Stimulated activated CD4-positive, alpha-beta T cell treated with anti-CD3 and anti-CD28 coated beads, Interleukin-15, amount 100 ng/mL, for 24 hours (primary cell): ENCODE data around the gene ACO1.

ENCODE experiments used
- DNase-seq: peaks from one replicate; pipeline ENCODE4 v3.0.0-alpha.2; 2020

The ACO1 gene

DNA sequence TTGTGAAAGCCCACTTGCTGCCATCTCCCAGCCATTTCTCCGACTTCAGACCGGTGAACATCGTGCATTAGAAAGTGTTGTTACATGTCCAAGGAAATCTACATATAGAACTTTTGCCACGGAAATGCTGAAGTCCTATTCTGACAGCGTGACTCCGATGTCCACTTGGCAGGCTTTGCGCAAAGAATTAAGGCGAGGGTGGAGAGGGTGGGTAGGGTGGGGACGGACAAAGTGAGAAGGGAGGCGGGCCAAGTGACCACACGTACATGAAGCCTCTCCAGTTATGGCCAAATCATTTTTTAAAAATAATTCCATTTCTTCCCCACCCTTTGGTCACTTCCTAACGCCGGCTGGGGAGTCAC lies 460 bp upstream of the ACO1 start:
- DNase-seq: no peak

DNA sequence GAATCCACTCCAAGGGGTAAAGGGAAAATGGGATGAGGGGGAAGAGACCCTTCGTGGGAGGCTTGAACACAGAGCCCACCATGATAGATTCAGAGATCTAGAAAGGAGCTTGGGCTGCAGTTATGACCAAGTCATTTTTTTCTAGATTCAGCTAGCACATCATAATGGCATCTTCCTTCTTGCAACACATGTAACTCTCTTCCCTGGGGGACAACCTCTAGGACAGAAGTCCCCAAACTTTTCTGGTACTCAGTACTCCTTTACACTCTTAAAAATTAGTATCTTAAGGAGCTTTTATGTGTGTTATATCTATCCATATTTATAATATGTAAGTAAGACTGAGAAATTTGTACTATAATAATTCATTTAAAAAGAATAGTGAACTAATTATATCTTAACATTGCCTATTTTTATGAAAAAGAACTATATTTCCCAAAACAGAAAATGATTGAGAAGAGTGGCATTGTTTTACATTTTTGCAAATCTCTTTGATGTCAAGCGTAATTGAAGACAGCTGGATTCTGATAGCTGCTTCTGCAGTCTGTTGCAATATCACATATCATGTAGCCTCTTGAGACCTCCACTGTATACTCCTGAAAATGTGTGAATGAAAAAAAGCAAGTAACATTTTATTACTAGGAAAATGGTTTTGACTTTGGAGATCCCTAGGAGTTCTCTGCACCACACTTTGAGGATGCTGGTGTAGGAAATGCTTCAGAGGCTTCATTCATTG lies 875 bp downstream of the ACO1 start:
- DNase-seq: no peak

- no peak for DNase-seq
Measured at GRCh38 chr9:32385885-32386283, 1.4 kb downstream of the ACO1 start.

- DNase-seq: no peak
Measured at GRCh38 chr9:32387256-32387655, 2.8 kb downstream of the ACO1 start.

DNA sequence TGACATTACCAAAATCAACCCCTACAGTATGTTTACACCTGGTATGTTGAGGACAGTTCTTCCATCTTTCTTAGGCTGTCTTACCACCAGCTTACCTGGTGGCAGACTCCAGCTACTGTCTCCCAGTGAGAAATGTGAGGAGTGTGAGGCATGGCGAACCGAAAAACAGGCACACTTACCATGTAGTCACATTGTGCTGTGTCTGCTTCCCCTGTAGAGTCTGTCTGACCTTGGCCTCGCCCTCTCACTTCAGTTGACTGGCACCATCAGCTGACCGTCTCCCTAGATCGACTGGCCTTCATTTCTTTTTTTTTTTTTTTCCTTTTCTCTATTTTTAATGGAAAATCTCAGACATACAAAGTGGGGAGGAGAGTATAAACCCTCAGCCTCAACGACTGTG lies 4.9 kb downstream of the ACO1 start:
- no peak for DNase-seq

DNA sequence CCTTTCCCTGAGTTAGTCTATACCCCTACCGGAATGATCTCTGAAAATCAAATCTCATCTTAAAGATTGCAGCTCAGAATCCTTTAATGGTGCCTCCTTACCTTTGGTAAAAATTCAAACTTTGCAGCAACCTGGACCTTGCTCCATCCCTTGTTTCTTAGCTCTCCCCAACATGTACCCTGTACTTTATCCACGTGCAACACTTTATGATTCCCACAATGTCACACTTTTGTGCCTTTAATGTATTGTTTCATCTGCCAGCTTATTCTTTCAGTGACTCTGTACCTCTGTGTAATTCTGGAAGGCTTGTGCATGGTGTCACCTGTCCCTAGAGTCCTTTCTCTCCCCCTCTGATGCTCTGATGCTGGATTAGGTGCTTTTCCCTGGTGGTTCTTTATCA lies 9.5 kb downstream of the ACO1 start:
- no peak for DNase-seq

GRCh38 chr9:32394381-32395049 lies 10.1 kb downstream of the ACO1 start:
- DNase-seq: no peak

- no peak for DNase-seq
Measured at GRCh38 chr9:32395510-32396216, 11.2 kb downstream of the ACO1 start.

GRCh38 chr9:32398207-32398606 lies 13.8 kb downstream of the ACO1 start:
- no peak for DNase-seq

DNA sequence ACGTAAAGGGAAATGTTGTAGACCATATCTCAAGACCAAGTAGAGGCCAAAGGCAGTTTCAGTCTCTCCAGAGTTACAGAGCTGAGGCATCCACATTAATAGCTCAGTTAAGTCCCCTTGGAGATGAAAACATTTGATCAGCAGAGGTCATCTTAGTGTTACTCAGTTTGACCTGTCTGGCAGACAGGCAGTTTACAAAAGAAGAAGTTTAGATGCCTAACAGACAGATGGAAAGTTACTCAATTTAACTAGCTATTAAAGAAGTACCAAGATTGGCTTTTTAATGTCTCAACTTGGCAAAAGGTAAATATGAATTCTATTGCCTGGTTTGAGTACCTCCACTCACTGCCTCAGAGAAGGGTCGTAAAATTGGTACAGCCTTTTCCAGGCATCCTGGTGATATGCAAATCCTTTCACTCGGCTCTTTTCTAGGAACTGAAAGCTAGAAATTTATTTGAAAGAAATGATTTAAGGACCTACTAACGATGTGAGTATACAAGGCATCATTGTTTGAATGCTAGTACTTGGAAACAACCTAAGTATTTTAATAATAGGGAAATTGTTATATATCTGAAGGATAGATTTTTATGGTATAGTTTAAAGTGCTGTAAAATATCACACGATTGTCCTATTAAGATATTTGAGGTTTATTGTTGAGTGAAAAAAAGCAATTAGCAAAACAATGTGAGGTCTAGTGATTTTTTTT lies 14.8 kb downstream of the ACO1 start:
- no peak for DNase-seq

DNA sequence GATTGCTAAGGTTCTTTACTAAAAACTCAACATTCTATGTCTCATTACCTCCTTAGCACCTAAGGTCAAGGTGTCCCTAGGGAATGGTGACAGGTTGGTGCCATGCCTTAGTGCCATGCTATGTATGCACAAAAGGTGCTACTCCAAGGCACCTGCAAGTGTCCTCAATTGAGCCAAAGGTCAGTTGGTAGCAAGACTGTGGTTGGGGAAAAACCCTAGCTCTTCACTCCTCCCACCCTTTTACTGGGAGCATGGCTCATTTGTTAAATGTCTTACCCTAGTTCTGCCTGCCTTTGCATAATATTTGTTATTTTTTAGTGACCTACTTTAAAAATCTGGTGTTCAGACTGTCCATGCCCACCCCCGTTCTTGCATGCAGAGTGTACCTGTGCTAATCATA lies 17.0 kb downstream of the ACO1 start:
- DNase-seq: no peak

- DNase-seq: no peak
Measured at GRCh38 chr9:32403567-32404260, 19.3 kb downstream of the ACO1 start.

DNA sequence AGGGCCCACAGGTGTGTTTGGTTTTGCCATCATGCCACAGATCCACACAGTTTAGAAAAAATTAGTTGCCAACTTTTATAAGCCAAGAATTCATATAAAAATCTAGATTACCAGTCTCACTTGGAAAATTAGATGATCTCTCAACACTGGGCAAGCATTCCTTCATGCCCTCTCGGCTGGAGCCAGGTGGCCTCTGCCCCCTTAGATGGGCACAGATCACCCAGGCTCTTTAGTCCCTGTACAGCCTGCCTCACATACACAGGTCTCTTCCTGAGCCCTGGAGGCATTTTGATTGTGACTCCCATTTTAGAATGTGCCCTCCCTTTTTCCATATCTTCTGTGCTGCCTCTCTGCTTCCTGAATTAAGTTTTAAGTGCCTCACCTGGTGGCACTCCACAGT lies 20.0 kb downstream of the ACO1 start:
- DNase-seq: no peak

- DNase-seq: no peak
Measured at GRCh38 chr9:32404856-32405255, 20.4 kb downstream of the ACO1 start.

GRCh38 chr9:32405506-32405905 lies 21.1 kb downstream of the ACO1 start:
- DNase-seq: no peak

DNA sequence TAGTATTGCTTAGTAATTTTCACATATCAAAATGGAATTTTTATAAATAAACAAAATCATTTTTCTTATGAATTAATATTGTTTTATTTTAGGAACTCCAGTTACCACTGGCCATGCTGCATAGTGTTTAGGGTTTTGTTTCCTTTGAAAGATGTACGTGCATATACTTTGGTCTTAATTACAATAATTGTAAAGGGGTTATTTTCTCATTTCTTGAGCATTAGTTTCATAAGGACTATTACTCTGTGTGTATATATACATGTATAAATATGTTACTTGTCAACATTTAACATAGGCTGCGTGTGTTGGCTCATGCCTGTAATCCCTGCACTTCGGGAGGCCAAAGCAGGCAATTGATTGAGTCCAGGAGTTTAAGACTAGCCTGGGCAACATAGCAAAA lies 21.6 kb downstream of the ACO1 start:
- DNase-seq: no peak

DNA sequence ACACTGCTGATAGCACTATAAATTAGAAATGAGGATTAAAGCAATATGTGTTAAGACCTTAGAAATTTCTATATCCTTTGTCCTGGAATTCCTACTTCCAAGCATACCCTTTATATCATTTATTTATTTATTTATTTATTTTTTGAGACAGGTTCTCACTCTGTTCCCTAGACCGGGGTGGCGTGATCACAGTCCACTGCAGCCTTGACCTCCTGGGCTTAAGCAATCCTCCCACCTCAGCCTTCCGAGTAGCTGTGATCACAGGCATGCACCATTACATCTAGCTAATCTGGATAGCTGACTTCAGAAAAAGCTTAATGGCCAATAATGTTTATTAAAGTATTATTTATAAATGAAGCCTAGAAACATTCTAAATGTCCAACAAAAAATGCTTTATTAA lies 27.3 kb downstream of the ACO1 start:
- DNase-seq: no peak

DNA sequence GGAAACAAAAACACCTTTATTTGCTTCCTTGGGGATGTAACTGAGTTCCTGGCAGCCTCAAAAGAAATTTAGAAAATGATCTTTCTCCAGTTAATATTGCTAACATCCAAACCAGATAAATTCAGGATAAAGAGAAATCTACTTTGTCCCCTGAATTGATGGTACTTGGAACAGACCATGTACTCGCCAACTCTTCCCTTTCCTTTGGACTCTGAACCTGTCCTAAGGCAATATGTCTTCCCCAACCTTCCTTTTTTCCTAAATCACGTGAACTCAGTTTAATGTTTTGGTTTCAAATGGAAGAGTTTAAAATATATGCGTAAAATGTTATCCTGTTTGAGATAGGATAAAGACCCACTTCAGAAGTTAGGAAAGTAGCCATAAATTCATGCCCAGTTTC lies 28.0 kb downstream of the ACO1 start:
- no peak for DNase-seq

- DNase-seq: no peak
Measured at GRCh38 chr9:32413424-32413823, 29.0 kb downstream of the ACO1 start.

- no peak for DNase-seq
Measured at GRCh38 chr9:32414856-32415255, 30.4 kb downstream of the ACO1 start.

DNA sequence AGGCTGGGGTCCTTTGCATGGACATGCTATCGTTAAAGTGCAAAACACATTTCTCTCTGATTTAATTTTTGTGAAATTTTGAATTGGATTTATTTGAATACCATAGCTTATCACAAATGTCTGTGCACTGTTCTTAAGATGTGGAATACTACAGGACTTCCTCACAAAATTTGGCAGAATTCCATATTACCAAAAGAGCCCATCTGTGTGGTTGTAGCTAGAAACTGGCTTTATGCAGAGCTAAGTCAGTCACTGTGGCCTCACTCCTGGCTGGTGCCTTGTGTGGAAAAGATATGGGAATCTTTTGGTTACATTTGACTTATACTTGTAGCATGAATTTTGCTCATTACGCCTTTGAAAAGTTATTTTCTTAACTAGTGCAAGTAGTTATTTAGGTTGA lies 35.5 kb downstream of the ACO1 start:
- no peak for DNase-seq

DNA sequence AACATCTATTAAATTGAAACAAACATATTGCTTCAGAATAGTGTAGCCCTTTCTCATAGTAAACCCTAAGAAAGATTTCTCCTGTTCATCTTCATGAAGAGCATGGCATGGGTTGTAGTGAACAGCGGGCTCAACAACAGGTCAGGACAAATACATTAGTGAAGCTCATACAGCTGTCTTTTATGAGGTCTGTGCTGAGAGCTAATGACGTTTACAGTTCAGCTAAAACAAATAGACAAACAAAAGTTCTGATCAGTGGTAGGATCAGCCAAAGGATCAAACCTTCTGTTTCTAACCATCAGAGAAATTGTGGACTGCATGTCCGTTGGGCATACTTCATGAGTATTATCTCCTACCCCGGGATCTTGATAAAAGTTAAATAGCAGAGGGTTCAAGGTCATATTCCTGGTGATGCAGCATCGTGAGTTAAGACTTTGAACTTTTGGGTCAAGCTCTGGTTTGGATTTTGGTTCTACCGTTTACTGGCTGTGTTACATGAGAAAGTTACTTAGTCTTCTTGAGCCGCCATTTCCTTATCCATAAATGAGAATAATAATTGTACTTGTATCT lies 37.9 kb downstream of the ACO1 start:
- DNase-seq: no peak

DNA sequence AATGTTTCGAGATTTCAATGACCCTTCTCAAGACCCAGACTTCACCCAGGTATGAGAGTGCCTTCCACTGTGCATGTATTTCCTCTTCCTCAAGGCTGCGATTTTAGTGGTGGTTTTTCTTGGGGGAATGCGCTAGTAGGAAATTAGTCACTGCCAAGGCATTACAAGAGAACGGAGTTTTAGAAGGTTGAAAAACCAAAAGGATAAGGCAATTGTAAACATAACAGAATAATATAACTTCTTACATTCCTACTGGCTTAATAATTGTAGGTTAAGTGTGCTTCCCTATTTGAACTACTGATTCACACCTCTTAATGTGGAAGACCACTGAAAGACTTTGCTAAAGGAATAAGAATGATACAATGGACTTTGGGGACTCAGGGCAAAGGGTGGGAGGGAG lies 38.9 kb downstream of the ACO1 start:
- no peak for DNase-seq
